Ishikawa (cell line): ENCODE results near the gene SMAD2.

ENCODE experiments used
- CEBPB ChIP-seq: IDR thresholded peaks from 2 replicates; pipeline ENCODE4 v1.6.1; 2012
- CREB1 ChIP-seq: IDR thresholded peaks from 2 replicates; pipeline ENCODE4 v1.6.1; 2012; ENCODE audit warnings: low read depth
- EGR1 ChIP-seq: IDR thresholded peaks from 2 replicates; pipeline ENCODE4 v1.6.1; 2012
- EP300 ChIP-seq: IDR thresholded peaks from 2 replicates; pipeline ENCODE4 v1.6.1; 2012; ENCODE audit warnings: borderline replicate concordance
- FOXM1 ChIP-seq: IDR thresholded peaks from 2 replicates; pipeline ENCODE4 v1.6.1; 2012; ENCODE audit warnings: low read depth, borderline replicate concordance
- MAX ChIP-seq: IDR thresholded peaks from 2 replicates; pipeline ENCODE4 v1.6.1; 2012
- NFIC ChIP-seq: IDR thresholded peaks from 2 replicates; pipeline ENCODE4 v1.6.1; 2012
- RAD21 ChIP-seq: IDR thresholded peaks from 2 replicates; pipeline ENCODE4 v1.6.1; 2012; ENCODE audit warnings: low read depth
- REST ChIP-seq: IDR thresholded peaks from 2 replicates; pipeline ENCODE4 v1.6.1; 2012; ENCODE audit warnings: low read depth, mild to moderate bottlenecking
- TAF1 ChIP-seq: IDR thresholded peaks from 2 replicates; pipeline ENCODE4 v1.6.1; 2012; ENCODE audit warnings: low read depth, mild to moderate bottlenecking
- TCF12 ChIP-seq: IDR thresholded peaks from 2 replicates; pipeline ENCODE4 v1.6.1; 2012; ENCODE audit warnings: low read depth
- TEAD4 ChIP-seq: IDR thresholded peaks from 2 replicates; pipeline ENCODE4 v1.6.1; 2012
- USF1 ChIP-seq: IDR thresholded peaks from 2 replicates; pipeline ENCODE4 v1.6.1; 2012
- YY1 ChIP-seq: IDR thresholded peaks from 2 replicates; pipeline ENCODE4 v1.6.1; 2012; ENCODE audit warnings: low read depth
- ZBTB7A ChIP-seq: IDR thresholded peaks from 2 replicates; pipeline ENCODE4 v1.6.1; 2012; ENCODE audit warnings: low read depth

The SMAD2 gene

GRCh38 chr18:47917923-47918610, 12.4 kb downstream of the SMAD2 start:
- TF ChIP-seq RAD21 (no peak), TEAD4 (no peak), MAX (no peak), CREB1 (no peak)

GRCh38 chr18:47915930-47916329, 14.5 kb downstream of the SMAD2 start:
- TF ChIP-seq YY1, result no peak
- no peak for TF ChIP-seq ZBTB7A
- no peak for TF ChIP-seq CREB1
- no peak for TF ChIP-seq FOXM1
- no peak for TF ChIP-seq USF1
- no peak for TF ChIP-seq MAX
- TF ChIP-seq EP300, result no peak
- no peak for TF ChIP-seq TCF12
- TF ChIP-seq TAF1, result no peak
- no peak for TF ChIP-seq RAD21
- no peak for TF ChIP-seq REST
- no peak for TF ChIP-seq TEAD4
- TF ChIP-seq EGR1, result no peak
- TF ChIP-seq CEBPB, result no peak
- TF ChIP-seq NFIC, result no peak

- no peak for TF ChIP-seq TEAD4
- TF ChIP-seq FOXM1, result no peak
- no peak for TF ChIP-seq USF1
- TF ChIP-seq EP300, result no peak
- TF ChIP-seq NFIC, result no peak
- TF ChIP-seq EGR1, result no peak
- TF ChIP-seq TCF12, result no peak
- TF ChIP-seq TAF1, result no peak
- TF ChIP-seq CREB1, result no peak
- TF ChIP-seq CEBPB, result no peak
- TF ChIP-seq YY1, result no peak
- TF ChIP-seq ZBTB7A, result no peak
- TF ChIP-seq RAD21, result no peak
- no peak for TF ChIP-seq MAX
- TF ChIP-seq REST, result no peak
These were observed 15.2 kb downstream of the SMAD2 start for GRCh38 chr18:47915229-47915628.

- TF ChIP-seq CEBPB (no peak), EGR1 (no peak), TCF12 (no peak), CREB1 (no peak), USF1 (no peak), ZBTB7A (no peak), NFIC (no peak), TEAD4 (no peak), MAX (no peak), EP300 (no peak), YY1 (no peak), REST (no peak), RAD21 (no peak), TAF1 (no peak), FOXM1 (no peak)
These were observed 17.5 kb downstream of the SMAD2 start for GRCh38 chr18:47912794-47913585.
